ENCODE measurements around the gene GRID2.
"Not testable (repeated sequence)": the region's sequence is repeated elsewhere in the genome, so short reads cannot be mapped to it uniquely, and the experiment has no call there.

The GRID2 gene

GRCh38 chr4:92305878-92306520 is 2.2 kb downstream of the GRID2 start:
- DNase-seq (ENCODE audit: low spot score): no peak

GRCh38 chr4:92307181-92307580 is 3.4 kb downstream of the GRID2 start:
- no peak for DNase-seq (ENCODE audit: low spot score)

GRCh38 chr4:92307866-92308265 is 4.1 kb downstream of the GRID2 start:
- DNase-seq (ENCODE audit: low spot score): no peak

GRCh38 chr4:92317047-92317446 is 13.3 kb downstream of the GRID2 start:
- no peak for DNase-seq (ENCODE audit: low spot score)

DNA sequence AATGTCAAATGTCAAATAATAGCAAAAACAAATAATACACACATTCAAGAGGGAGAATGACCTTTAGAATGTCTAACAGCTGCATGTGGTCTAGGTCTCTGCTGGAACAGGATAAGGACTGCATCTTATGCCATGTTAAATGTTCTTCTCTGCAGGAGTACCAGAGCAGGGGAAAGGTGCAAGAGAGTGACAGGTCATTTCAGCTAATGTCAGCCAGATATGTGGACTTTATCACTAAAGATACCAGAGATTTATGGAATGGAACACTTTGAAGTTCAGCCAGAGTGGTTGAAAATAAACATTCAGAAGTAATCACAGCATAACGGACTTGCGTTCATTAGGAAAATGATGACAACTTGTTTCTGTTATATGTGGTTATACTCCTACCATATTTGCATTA is 24.3 kb downstream of the GRID2 start:
- no peak for DNase-seq (ENCODE audit: low spot score)

GRCh38 chr4:92333016-92333415 is 29.2 kb downstream of the GRID2 start:
- no peak for DNase-seq (ENCODE audit: low spot score)

GRCh38 chr4:92334716-92335350 is 31.1 kb downstream of the GRID2 start:
- no peak for DNase-seq (ENCODE audit: low spot score)

GRCh38 chr4:92339676-92340075 is 35.9 kb downstream of the GRID2 start:
- no peak for DNase-seq (ENCODE audit: low spot score)

GRCh38 chr4:92344216-92344615 is 40.5 kb downstream of the GRID2 start:
- no peak for DNase-seq (ENCODE audit: low spot score)

DNA sequence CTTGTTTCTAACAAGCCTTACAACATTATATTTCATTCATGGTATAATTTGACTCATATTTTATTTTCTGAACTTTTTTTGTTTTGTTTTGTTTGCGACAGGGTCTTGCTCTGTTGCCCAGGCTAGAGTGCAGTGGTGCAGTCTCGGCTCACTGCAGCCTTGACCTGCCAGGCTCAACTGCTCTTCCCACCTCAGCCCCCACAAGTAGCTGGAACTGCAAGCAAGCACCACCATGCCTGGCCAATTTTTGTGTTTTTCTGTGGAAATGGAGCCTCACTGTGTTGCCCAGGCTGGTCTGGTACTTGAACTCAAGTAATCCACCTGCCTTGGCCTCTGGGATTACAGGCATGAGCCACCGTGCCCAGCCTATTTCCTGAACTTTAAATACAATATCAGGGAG is 42.5 kb downstream of the GRID2 start:
- DNase-seq (ENCODE audit: low spot score): no peak

- no peak for DNase-seq (ENCODE audit: low spot score)
Observed at GRCh38 chr4:92357966-92358365, 54.2 kb downstream of the GRID2 start.

DNA sequence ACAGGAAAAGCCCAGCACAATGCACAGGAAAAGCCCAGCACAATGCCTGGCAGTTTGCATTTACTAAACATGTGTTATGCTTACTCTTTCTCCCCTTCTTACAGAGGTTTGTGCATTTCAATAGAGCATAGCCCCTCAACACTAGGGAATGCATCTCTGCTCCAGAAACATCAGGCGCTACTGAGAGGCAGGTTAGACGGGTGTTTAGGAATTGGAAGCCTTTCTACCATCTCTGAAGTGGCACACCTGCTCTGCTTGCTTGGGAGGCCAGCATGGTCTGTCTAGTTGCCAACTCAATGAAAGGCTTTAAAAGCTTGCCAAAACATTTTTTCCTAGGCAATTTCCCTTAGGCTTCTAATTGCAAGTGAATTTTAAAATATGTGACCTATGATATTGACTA is 55.7 kb downstream of the GRID2 start:
- no peak for DNase-seq (ENCODE audit: low spot score)

GRCh38 chr4:92362028-92362427 is 58.3 kb downstream of the GRID2 start:
- DNase-seq (ENCODE audit: low spot score): no peak

DNA sequence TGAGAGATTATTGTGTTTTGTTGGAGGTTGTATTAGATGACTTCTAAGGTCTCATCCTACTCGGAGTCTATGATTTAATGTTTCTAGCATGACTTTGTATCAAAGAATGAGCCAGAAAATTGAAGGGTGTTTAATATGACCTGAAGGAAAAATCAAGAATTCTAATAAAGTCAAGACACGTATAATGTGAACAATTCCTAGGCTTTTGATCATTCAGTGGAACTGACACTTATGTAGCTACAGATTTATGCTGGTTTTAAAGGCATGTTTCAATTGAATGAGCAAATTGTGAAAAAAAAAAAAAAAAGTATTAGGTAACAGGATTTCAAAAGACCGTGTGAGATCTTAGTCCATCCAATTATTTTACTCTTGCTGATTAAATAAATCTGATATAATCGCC is 64.9 kb downstream of the GRID2 start:
- DNase-seq (ENCODE audit: low spot score): no peak

DNA sequence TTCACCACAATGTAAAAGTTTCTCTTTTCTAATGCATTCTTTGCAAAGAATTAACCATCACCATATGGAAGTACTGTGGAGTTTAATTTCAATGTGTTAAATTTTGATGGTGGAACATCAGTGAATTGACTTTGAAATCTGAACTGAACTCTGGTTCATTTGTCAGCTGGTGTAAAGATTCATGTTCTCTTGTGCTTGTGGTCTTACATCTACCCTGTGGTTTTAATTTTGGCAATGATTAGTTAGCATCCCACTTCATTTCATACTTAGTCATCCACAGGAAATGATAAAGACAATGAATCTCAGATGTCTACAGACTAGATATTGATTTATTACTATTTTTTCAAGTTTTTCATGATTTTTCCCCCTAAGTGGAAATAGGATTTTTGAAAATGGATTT is 77.8 kb downstream of the GRID2 start:
- DNase-seq (ENCODE audit: low spot score): no peak

DNA sequence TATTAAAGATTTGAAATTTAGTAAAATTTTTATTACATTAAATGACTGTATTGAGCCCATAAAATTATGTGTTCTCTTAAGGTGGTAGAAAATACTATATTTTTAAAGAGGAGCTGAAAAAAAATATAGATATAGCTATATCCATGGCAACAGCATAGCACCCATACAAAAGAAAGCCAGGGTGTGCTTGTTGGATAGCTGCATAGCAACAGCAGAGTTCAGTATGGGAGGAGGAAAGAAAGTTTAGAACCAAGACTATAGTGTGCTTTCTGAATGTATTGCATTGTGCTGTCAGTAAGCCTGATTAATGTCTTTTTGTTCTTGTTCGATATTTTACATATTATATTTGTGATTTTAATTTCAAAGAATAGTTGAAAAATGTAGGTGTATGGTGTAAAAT is 78.4 kb downstream of the GRID2 start:
- no peak for DNase-seq (ENCODE audit: low spot score)

- peak; percentile 57 for DNase-seq (ENCODE audit: low spot score)
Observed at GRCh38 chr4:92387459-92388069, 83.8 kb downstream of the GRID2 start.

- no peak for DNase-seq (ENCODE audit: low spot score)
Observed at GRCh38 chr4:92399032-92399431, 95.3 kb downstream of the GRID2 start.

GRCh38 chr4:92403525-92403924 is 99.8 kb downstream of the GRID2 start:
- not testable (repeated sequence) for DNase-seq (ENCODE audit: low spot score)

DNA sequence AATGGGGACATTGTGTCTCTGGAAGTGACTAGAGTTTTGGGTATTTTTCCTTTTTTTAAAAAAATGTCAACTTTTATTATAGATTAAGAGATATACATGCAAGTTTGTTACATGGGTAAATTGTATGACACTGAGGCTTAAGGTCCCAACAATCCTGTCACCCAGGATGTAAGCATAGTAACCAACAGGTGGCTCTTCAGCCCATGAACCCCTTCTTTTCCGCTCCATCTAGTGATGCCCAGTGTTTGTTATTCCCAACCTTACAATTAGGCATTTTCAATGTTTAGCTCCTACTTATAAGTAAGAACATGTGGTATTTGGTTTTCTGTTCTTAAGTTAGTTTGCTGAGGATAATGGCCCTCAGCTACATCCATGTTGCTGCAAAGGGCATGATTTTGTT is 102.7 kb downstream of the GRID2 start:
- no peak for DNase-seq (ENCODE audit: low spot score)

DNA sequence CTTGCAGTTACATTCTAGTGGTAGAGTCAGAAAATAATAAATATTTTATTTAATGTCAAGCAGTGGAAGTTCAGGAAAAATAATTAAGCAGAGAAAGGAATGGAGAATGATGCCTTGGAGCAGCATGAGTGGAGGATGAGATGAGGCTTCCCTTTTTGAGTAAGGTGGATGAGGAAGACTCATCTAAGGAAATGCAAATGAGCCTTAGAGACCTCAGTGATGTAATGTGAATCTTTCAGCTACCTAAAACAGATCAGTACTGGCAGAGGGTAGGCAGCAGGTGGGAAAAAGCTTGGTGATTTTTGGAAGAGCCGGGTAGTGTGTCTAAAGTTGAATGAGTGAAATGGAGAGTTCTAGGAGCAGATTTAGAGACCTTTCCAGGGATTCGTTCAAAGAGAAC is 118.2 kb downstream of the GRID2 start:
- no peak for DNase-seq (ENCODE audit: low spot score)

DNA sequence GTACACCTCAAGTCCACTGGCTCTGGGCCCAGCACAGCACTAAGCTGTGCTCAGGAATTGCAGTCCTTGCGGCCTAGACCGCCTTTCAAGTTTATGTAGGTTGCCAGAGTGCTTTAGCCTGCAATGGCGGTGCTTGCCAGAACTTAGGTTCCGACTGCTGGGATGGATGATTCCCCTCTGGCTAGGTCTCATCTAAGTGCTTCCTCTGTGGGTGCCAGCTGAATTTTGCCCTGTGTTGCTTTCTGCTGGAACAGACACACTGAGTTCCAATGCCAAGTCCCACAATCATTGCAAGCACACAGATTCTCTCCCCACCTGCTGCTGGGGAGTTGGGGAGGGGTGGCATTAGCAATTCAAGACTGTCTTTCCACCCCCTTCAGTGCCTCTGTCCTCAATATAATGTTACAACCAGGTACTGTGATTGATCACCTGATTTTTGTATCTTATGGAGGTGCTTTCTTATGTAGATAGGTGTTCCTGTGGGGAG is 129.5 kb downstream of the GRID2 start:
- no peak for DNase-seq (ENCODE audit: low spot score)

DNA sequence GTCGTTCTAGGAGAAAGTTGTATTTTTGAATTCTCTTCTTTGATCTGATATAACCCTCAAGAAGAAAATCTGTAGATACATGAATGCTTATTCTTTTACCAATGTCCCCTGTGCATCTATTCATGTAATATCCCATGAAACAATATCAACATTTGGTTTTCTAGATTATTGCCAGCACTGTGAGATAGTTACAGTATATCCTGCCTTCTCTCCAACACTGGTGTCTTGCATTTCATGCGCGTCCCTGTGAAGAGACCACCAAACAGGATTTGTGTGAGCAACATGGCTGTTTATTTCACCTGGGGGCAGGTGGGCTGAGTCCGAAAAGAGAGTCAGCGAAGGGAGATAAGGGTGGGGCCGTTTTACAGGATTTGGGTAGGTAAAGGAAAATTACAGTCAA is 135.0 kb downstream of the GRID2 start:
- DNase-seq (ENCODE audit: low spot score): not testable (repeated sequence)

DNA sequence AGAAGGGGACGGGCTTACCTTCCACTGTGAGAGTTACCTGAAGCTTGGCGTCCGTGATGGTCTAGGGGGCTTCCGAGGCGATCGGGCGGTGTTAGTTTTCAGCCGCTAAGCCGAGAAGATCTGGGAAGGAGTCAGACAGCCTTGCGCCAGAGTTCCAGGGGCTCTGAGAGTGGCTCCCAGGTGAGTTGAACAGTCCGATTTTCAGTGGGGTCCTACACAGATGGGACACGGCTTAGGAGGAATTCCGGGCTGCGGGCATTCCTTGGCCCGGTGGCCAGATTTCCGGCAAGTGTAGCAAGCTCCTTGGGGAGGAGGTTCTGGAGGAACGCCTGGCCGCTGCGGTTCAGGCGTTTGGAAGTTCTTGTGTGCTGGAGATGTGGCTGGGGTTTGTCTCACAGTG is 138.4 kb downstream of the GRID2 start:
- not testable (repeated sequence) for DNase-seq (ENCODE audit: low spot score)

Measured in NAMALWA (cell line).